ENCODE data around the gene KLF6.

- TF ChIP-seq EGR1 (conservative IDR thresholded peaks at IDR 0.05) (no peak), CHD2 (IDR thresholded peaks at IDR 0.05; ENCODE audit: low read depth, low read length) (no peak), CTCF (IDR thresholded peaks at IDR 0.05 in 2 of 3, conservative IDR thresholded peaks at IDR 0.05 in 1 of 3; ENCODE audit: insufficient read depth in 2 of 3, low read depth in 1 of 3, low read length in 3 of 3) (no peak), KLF10 (CRISPR knock-in tag; IDR thresholded peaks at IDR 0.05) (no peak)
Observed at GRCh38 chr10:3757638-3758490, 27.1 kb downstream of the KLF6 start.

Measured in K562 (cell line).